ENCODE results near the gene MYH8.

DNA sequence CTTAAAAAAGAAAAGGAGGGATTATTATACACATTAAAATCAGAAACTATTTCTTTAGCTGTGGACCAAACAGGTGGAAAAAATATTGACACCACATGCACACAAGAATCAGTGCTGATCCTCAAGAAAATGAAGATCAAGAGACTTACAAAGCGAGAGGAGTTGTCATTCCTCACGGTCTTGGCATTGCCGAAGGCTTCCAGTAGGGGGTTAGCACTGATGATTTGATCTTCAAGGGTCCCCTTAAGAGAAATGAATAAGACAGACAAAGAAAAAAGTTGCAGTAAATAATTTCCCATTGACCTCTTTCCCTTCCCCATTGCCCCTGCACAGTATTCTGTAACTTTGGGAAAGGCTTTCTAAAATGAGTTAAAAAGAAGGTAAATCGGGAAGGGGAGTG is 41.7 kb upstream of the MYH8 start:
- TF ChIP-seq, protein P1, sequence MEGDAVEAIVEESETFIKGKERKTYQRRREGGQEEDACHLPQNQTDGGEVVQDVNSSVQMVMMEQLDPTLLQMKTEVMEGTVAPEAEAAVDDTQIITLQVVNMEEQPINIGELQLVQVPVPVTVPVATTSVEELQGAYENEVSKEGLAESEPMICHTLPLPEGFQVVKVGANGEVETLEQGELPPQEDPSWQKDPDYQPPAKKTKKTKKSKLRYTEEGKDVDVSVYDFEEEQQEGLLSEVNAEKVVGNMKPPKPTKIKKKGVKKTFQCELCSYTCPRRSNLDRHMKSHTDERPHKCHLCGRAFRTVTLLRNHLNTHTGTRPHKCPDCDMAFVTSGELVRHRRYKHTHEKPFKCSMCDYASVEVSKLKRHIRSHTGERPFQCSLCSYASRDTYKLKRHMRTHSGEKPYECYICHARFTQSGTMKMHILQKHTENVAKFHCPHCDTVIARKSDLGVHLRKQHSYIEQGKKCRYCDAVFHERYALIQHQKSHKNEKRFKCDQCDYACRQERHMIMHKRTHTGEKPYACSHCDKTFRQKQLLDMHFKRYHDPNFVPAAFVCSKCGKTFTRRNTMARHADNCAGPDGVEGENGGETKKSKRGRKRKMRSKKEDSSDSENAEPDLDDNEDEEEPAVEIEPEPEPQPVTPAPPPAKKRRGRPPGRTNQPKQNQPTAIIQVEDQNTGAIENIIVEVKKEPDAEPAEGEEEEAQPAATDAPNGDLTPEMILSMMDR (IDR thresholded peaks at IDR 0.05; ENCODE audit: poor library complexity, severe bottlenecking): no peak
- no peak for TF ChIP-seq EZH2 (IDR thresholded peaks at IDR 0.05; ENCODE audit: borderline replicate concordance, insufficient read depth, low read length, poor library complexity, severe bottlenecking)
- no peak for TF ChIP-seq REST (IDR thresholded peaks at IDR 0.05; ENCODE audit: borderline replicate concordance)
- TF ChIP-seq EP300 (conservative IDR thresholded peaks at IDR 0.05; ENCODE audit: poor library complexity, severe bottlenecking): no peak
- TF ChIP-seq POLR2AphosphoS5 (IDR thresholded peaks at IDR 0.05): no peak

Data from neural cell (in vitro differentiated cells).